Panc1 (cell line): ENCODE measurements around the gene METTL4. TPM values are rescaled to one million over a fixed set of nuclear protein-coding genes. Genes with fewer than 3 reads are reported as not detected.

Experiments
- ATAC-seq: fragments of 200-7000 bp; cut with Tn5 transposase; 2 replicates; pipeline ENCODE4 v1.9.1; 2020; ENCODE audit warnings: mild to moderate bottlenecking, moderate library complexity
- BruUV-seq: library from RNA; stranded (reverse); fragments of 400-500 nt; replicated peaks from 2 replicates; lab custom pipeline; 2021; lab: Mats Ljungman, UMichigan
- CTCF ChIA-PET: fragments of 300-600 bp; sonication (Branson Sonifier 250); formaldehyde crosslinking; loops from one replicate; lab custom pipeline; 2022; ENCODE audit warnings: antibody characterized with exemption; lab: Charles Lee
- POLR2A ChIA-PET: fragments of 300-600 bp; sonication (Branson Sonifier 250); formaldehyde crosslinking; loops from one replicate; lab custom pipeline; 2022; ENCODE audit warnings: antibody characterized with exemption; lab: Charles Lee
- DNase-seq: peaks from one replicate; pipeline ENCODE4 v3.0.0-alpha.2; 2010; ENCODE audit warnings: low read depth, low spot score
- H3K27ac ChIP-seq: 2 replicates; pipeline ENCODE4 v1.5.1; 2011; ENCODE audit warnings: mild to moderate bottlenecking, low read length, inconsistent platforms
- H3K27me3 ChIP-seq: fragments of 200-500 bp; sonication (Bioruptor generic); 2 replicates; pipeline ENCODE4 v1.6.0; 2014; ENCODE audit warnings: low read length, inconsistent platforms; ENCODE audit not compliant: control insufficient read depth, insufficient read depth
- H3K36me3 ChIP-seq: fragments of 200-500 bp; sonication (Bioruptor generic); 2 replicates; pipeline ENCODE4 v1.5.1; 2014; ENCODE audit warnings: inconsistent platforms, mild to moderate bottlenecking, low read length, moderate library complexity; ENCODE audit not compliant: control insufficient read depth, insufficient read depth
- H3K4me1 ChIP-seq: 2 replicates; pipeline ENCODE4 v1.5.1; 2011; ENCODE audit warnings: inconsistent platforms, mild to moderate bottlenecking, low read length, moderate library complexity; ENCODE audit not compliant: control insufficient read depth, insufficient read depth
- H3K4me3 ChIP-seq, 2 experiments: 2 replicates each; pipeline ENCODE4 v1.5.1; 2011 to 2012; ENCODE audit warnings: low read depth in 2 of 2, low read length in 2 of 2, mild to moderate bottlenecking in 2 of 2, inconsistent platforms in 1 of 2, moderate library complexity in 1 of 2
- H3K9me3 ChIP-seq: fragments of 200-500 bp; sonication (Bioruptor generic); 2 replicates; pipeline ENCODE4 v1.5.1; 2014; ENCODE audit warnings: low read depth, mild to moderate bottlenecking, inconsistent platforms, low read length, moderate library complexity; ENCODE audit not compliant: control insufficient read depth, insufficient read depth
- POLR2AphosphoS5 ChIP-seq: IDR thresholded peaks from 2 replicates; pipeline ENCODE4 v1.6.1; 2012; ENCODE audit warnings: mild to moderate bottlenecking, low read depth, low read length, moderate library complexity
- SIN3A ChIP-seq: IDR thresholded peaks from 2 replicates; pipeline ENCODE4 v1.6.1; 2012; ENCODE audit warnings: low read depth, mild to moderate bottlenecking, low read length, moderate library complexity, borderline replicate concordance; ENCODE audit not compliant: insufficient read depth
- TCF7L2 ChIP-seq: IDR thresholded peaks from 2 replicates; pipeline ENCODE4 v1.6.1; 2011; ENCODE audit warnings: mild to moderate bottlenecking, low read depth, low read length, inconsistent platforms
- in situ Hi-C: cut with HindIII; loops from 2 replicates; pipeline ENCODE4 v1.10.0; 2016; ENCODE audit warnings: low sequenced_read_pairs, low pct_unique_long_range_greater_than_20kb
- intact Hi-C: fragments of 100-400 bp; cut with micrococcal nuclease; formaldehyde crosslinking; loops from one replicate; pipeline ENCODE4 v1.10.0; 2022; ENCODE audit not compliant: unreplicated experiment
- total RNA-seq: library from RNA; stranded (reverse); gene quantifications from one replicate; pipeline ENCODE4 v1.2.1, GENCODE V29; 2021; ENCODE audit not compliant: unreplicated experiment
- TF ChIP-seq, protein P1 (sequence below): fragments of 450-650 bp; IDR thresholded peaks from 2 replicates; pipeline ENCODE4 v1.5.1; 2017; ENCODE audit warnings: mild to moderate bottlenecking
- TF ChIP-seq, protein P2 (sequence below), 2 experiments: IDR thresholded peaks; 2 replicates each; pipeline ENCODE4 v1.6.1; 2011 to 2012; ENCODE audit warnings: low read depth in 2 of 2, control low read depth in 1 of 2, low read length in 1 of 2, mild to moderate bottlenecking in 1 of 2, moderate library complexity in 1 of 2; ENCODE audit not compliant: insufficient read depth in 1 of 2

METTL4 gene
- total RNA-seq, 1 experiment from 2014 or later: 9.6 TPM

DNA sequence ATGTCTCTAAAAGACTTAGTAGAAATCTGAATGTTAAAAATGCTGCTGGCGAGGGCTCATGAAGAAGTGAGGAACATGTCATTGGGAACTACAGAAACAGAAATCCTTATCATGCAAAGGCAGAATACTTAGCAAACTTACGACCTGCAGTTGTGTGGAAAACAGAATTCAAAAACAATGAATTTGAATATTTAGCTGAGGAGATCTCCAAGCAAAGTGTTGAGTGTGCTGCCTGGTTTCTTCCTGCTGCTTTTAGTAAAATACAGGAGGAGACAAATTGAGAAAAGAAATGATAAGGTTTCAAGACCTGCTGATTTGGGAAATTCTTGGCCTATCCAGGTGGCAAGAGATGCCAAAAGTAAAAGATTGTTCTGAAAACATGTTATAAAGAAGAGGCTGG lies 38.5 kb downstream of the METTL4 start:
- in situ Hi-C loops (no loop called here), intact Hi-C loops (no loop called here)
- Histone ChIP-seq H3K36me3 (no peaks in the 10 kb centered on the region), H3K27ac (no peak overlapping the region), H3K4me1 (no peaks in the 10 kb centered on the region), H3K4me3 (no peak overlapping the region), H3K9me3 (no peaks in the 10 kb centered on the region), H3K27me3 (no peaks in the 10 kb centered on the region)
- POLR2A ChIA-PET: no interaction called here
- no TSS peak for BruUV-seq
- ATAC-seq: no peak
- CTCF ChIA-PET: no interaction called here
- no peak for DNase-seq
- no peak for TF ChIP-seq POLR2AphosphoS5
- no peak for TF ChIP-seq SIN3A
- TF ChIP-seq, protein P1, sequence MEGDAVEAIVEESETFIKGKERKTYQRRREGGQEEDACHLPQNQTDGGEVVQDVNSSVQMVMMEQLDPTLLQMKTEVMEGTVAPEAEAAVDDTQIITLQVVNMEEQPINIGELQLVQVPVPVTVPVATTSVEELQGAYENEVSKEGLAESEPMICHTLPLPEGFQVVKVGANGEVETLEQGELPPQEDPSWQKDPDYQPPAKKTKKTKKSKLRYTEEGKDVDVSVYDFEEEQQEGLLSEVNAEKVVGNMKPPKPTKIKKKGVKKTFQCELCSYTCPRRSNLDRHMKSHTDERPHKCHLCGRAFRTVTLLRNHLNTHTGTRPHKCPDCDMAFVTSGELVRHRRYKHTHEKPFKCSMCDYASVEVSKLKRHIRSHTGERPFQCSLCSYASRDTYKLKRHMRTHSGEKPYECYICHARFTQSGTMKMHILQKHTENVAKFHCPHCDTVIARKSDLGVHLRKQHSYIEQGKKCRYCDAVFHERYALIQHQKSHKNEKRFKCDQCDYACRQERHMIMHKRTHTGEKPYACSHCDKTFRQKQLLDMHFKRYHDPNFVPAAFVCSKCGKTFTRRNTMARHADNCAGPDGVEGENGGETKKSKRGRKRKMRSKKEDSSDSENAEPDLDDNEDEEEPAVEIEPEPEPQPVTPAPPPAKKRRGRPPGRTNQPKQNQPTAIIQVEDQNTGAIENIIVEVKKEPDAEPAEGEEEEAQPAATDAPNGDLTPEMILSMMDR: no peak
- TF ChIP-seq, protein P2, sequence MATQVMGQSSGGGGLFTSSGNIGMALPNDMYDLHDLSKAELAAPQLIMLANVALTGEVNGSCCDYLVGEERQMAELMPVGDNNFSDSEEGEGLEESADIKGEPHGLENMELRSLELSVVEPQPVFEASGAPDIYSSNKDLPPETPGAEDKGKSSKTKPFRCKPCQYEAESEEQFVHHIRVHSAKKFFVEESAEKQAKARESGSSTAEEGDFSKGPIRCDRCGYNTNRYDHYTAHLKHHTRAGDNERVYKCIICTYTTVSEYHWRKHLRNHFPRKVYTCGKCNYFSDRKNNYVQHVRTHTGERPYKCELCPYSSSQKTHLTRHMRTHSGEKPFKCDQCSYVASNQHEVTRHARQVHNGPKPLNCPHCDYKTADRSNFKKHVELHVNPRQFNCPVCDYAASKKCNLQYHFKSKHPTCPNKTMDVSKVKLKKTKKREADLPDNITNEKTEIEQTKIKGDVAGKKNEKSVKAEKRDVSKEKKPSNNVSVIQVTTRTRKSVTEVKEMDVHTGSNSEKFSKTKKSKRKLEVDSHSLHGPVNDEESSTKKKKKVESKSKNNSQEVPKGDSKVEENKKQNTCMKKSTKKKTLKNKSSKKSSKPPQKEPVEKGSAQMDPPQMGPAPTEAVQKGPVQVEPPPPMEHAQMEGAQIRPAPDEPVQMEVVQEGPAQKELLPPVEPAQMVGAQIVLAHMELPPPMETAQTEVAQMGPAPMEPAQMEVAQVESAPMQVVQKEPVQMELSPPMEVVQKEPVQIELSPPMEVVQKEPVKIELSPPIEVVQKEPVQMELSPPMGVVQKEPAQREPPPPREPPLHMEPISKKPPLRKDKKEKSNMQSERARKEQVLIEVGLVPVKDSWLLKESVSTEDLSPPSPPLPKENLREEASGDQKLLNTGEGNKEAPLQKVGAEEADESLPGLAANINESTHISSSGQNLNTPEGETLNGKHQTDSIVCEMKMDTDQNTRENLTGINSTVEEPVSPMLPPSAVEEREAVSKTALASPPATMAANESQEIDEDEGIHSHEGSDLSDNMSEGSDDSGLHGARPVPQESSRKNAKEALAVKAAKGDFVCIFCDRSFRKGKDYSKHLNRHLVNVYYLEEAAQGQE (IDR thresholded peaks at IDR 0.05; ENCODE audit: insufficient read depth in 1 of 2, low read depth in 2 of 2, low read length in 1 of 2): no peak
- no peak for TF ChIP-seq TCF7L2

DNA sequence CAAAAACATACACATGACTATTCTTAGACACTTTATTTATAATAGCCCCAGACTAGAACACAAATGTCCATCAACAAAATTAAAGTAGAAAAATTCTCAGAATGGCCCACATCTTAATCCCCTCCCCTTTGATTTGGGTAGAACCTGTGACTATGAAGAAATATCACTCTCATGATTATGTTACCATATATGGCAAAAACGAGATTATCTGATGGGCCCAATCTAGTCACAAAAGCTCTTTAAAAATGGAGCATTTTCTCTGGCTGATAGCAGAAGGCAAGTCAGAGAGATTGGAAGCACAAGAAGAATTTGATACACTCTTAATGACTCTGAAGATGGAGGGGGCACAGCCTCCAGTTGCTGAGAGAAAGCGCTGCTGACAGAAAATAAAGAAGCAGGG lies 39.6 kb downstream of the METTL4 start:
- Histone ChIP-seq H3K27ac (no peak overlapping the region), H3K27me3 (no peaks in the 10 kb centered on the region), H3K4me1 (no peaks in the 10 kb centered on the region), H3K9me3 (no peaks in the 10 kb centered on the region), H3K4me3 (no peak overlapping the region), H3K36me3 (no peaks in the 10 kb centered on the region)
- ChIA-PET POLR2A (no interaction called here), CTCF (no interaction called here)
- no peak for DNase-seq
- TF ChIP-seq, protein P2 (IDR thresholded peaks at IDR 0.05; ENCODE audit: insufficient read depth in 1 of 2, low read depth in 2 of 2, low read length in 1 of 2): no peak
- TF ChIP-seq, protein P1: no peak
- TF ChIP-seq POLR2AphosphoS5 (no peak), SIN3A (no peak), TCF7L2 (no peak)
- in situ Hi-C loops: no loop called here
- ATAC-seq: no peak
- intact Hi-C loops: no loop called here
- no TSS peak for BruUV-seq
